GM23338 (cell line): ENCODE results near the gene ADGRG6. TPM values are rescaled to one million over a fixed set of nuclear protein-coding genes. Genes with fewer than 3 reads are reported as not detected.

Source experiments
- ATAC-seq: fragments of 200-7000 bp; cut with Tn5 transposase; 3 replicates; pipeline ENCODE4 v1.9.1; 2020
- DNase-seq: peaks from one replicate; pipeline ENCODE4 v3.0.0-alpha.2; 2015; ENCODE audit warnings: low spot score
- H2AFZ ChIP-seq: fragments of 200-600 bp; sonication (generic); 2 replicates; pipeline ENCODE4 v1.8.0; 2016; ENCODE audit warnings: antibody characterized with exemption, mild to moderate bottlenecking, moderate library complexity
- H3F3A ChIP-seq: fragments of 200-600 bp; sonication (generic); replicated peaks from 2 replicates; pipeline ENCODE4 v1.8.0; 2017; ENCODE audit warnings: antibody characterized with exemption, mixed run types, low read depth
- H3K27ac ChIP-seq: fragments of 200-600 bp; sonication (generic); 2 replicates; pipeline ENCODE4 v1.6.1; 2016; ENCODE audit warnings: low read depth
- H3K27me3 ChIP-seq: fragments of 200-600 bp; sonication (generic); 2 replicates; pipeline ENCODE4 v1.8.0; 2016; ENCODE audit warnings: mild to moderate bottlenecking, mixed run types, moderate library complexity; ENCODE audit not compliant: insufficient read depth
- H3K36me3 ChIP-seq: fragments of 200-600 bp; sonication (generic); 2 replicates; pipeline ENCODE4 v1.8.0; 2016; ENCODE audit warnings: mild to moderate bottlenecking; ENCODE audit not compliant: insufficient read depth
- H3K4me1 ChIP-seq: fragments of 200-600 bp; sonication (generic); 2 replicates; pipeline ENCODE4 v1.8.0; 2016; ENCODE audit warnings: mild to moderate bottlenecking, moderate library complexity; ENCODE audit not compliant: insufficient read depth
- H3K4me2 ChIP-seq: fragments of 200-600 bp; sonication (generic); 2 replicates; pipeline ENCODE4 v1.7.1; 2017; ENCODE audit warnings: mixed run types
- H3K4me3 ChIP-seq: fragments of 200-600 bp; sonication (generic); 2 replicates; pipeline ENCODE4 v1.6.1; 2016; ENCODE audit warnings: mixed run types
- H3K79me2 ChIP-seq: fragments of 200-600 bp; sonication (generic); replicated peaks from 2 replicates; pipeline ENCODE4 v1.8.0; 2017; ENCODE audit warnings: mild to moderate bottlenecking; ENCODE audit not compliant: insufficient read depth
- H3K9me2 ChIP-seq: fragments of 200-600 bp; sonication (generic); 2 replicates; pipeline ENCODE4 v1.8.0; 2017; ENCODE audit not compliant: insufficient read depth
- H4K20me1 ChIP-seq: fragments of 200-600 bp; sonication (generic); replicated peaks from 2 replicates; pipeline ENCODE4 v1.8.0; 2017; ENCODE audit warnings: mild to moderate bottlenecking; ENCODE audit not compliant: insufficient read depth
- H3K27ac Mint-ChIP-seq: 2 replicates; pipeline ENCODE4 v1.8.0; 2020; ENCODE audit warnings: inconsistent platforms, mild to moderate bottlenecking, moderate library complexity, mixed read lengths
- H3K27me3 Mint-ChIP-seq: 3 replicates; pipeline ENCODE4 v1.8.0; 2022; ENCODE audit warnings: low read depth, mild to moderate bottlenecking, moderate library complexity, mixed read lengths, inconsistent platforms; ENCODE audit not compliant: insufficient read depth, poor library complexity
- H3K36me3 Mint-ChIP-seq: 3 replicates; pipeline ENCODE4 v1.8.0; 2021; ENCODE audit warnings: low read depth, mild to moderate bottlenecking, inconsistent platforms, moderate library complexity, mixed read lengths
- H3K4me1 Mint-ChIP-seq: 3 replicates; pipeline ENCODE4 v1.8.0; 2020; ENCODE audit warnings: mild to moderate bottlenecking, inconsistent platforms, mixed read lengths
- H3K4me3 Mint-ChIP-seq: 3 replicates; pipeline ENCODE4 v1.8.0; 2021; ENCODE audit warnings: moderate library complexity, mild to moderate bottlenecking, inconsistent platforms, mixed read lengths
- H3K9me3 Mint-ChIP-seq: 3 replicates; pipeline ENCODE4 v1.8.0; 2020; ENCODE audit warnings: moderate library complexity, mild to moderate bottlenecking, inconsistent platforms, mixed read lengths
- CREB1 ChIP-seq: fragments of 250-450 bp; sonication (Bioruptor Pico); IDR thresholded peaks from 2 replicates; pipeline ENCODE4 v1.5.0; 2020; ENCODE audit warnings: low read depth, mild to moderate bottlenecking, moderate library complexity
- EZH2 ChIP-seq: fragments of 200-600 bp; sonication (generic); IDR thresholded peaks from one replicate; pipeline ENCODE4 v1.8.0; 2017; ENCODE audit warnings: antibody characterized with exemption, mild to moderate bottlenecking, low read depth; ENCODE audit not compliant: unreplicated experiment
- EZH2phosphoT487 ChIP-seq: fragments of 200-600 bp; sonication (generic); IDR thresholded peaks from one replicate; pipeline ENCODE4 v1.8.1; 2018; ENCODE audit warnings: antibody characterized with exemption; ENCODE audit not compliant: unreplicated experiment
- POLR2AphosphoS5 ChIP-seq: IDR thresholded peaks from 2 replicates; pipeline ENCODE4 v1.6.1; 2016; ENCODE audit warnings: antibody characterized with exemption, low read depth
- STAT1 ChIP-seq: IDR thresholded peaks from one replicate; pipeline ENCODE4 v1.6.1; 2016; ENCODE audit warnings: antibody characterized with exemption; ENCODE audit not compliant: unreplicated experiment
- ZNF114 ChIP-seq: fragments of 250-450 bp; sonication (Bioruptor Pico); IDR thresholded peaks from 2 replicates; pipeline ENCODE4 v1.5.0; 2020; ENCODE audit warnings: mild to moderate bottlenecking, moderate library complexity
- ZNF331 ChIP-seq: fragments of 250-450 bp; sonication (Bioruptor Pico); IDR thresholded peaks from 2 replicates; pipeline ENCODE4 v1.5.0; 2020; ENCODE audit warnings: low read depth, mild to moderate bottlenecking, moderate library complexity
- polyA plus RNA-seq: library from polyadenylated mRNA; unstranded; fragments of >200 nt; fragmentation: Nextera tagmentation; extraction: Ambion mirVana; gene quantifications from 2 replicates; pipeline ENCODE4 v1.2.1, GENCODE V29; 2016
- total RNA-seq: library from RNA; depleted of rRNA; stranded (reverse); fragments of >200 nt; shearing (Covaris generic); gene quantifications from 2 replicates; pipeline ENCODE4 v1.2.3, GENCODE V29; 2014
- TF ChIP-seq, protein P1 (sequence below): IDR thresholded peaks from 2 replicates; pipeline ENCODE4 v1.6.1; 2016; ENCODE audit warnings: antibody characterized with exemption
- TF ChIP-seq, protein P2 (sequence below), 2 experiments: fragments of 200-600 bp in 1 of 2; sonication (generic) in 1 of 2; conservative IDR thresholded peaks; 2 replicates each; pipeline versions ENCODE4 v1.5.1 to v1.6.1; 2016 to 2017; ENCODE audit warnings: antibody characterized with exemption in 2 of 2, low read depth in 2 of 2, mild to moderate bottlenecking in 2 of 2, moderate library complexity in 1 of 2
- TF ChIP-seq, protein P3 (sequence below): IDR thresholded peaks from one replicate; pipeline ENCODE4 v1.6.1; 2018; ENCODE audit warnings: antibody characterized with exemption; ENCODE audit not compliant: unreplicated experiment

Gene ADGRG6
- total and polyA plus RNA-seq, 2 experiments from 2014 or later = 1.3 to 7.7 TPM

DNA sequence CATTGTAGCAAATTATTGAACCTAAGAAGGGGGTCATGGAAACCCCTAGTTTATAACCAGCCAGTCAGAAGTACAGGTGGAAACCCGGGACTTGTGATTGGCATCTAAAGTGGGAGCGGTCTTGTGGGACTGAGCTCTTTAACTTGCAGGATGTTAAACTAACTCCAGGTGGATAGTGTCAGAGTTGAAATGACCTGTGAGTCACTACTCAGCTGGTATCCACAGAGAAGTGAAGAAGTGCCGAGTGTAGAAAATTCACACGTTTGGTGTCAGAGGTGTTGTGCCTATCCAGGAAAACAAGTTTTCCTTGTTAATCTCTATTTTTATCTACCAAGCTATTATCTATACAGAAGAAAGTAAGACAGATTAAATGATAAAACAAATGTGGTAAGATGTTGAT is 179.7 kb downstream of the ADGRG6 start:
- Histone ChIP-seq H2AFZ (no peak overlapping the region), H3K4me3 (no peak overlapping the region), H3K9me2 (peaks cover 13% of the 10 kb centered on the region; the same call in 1 of the 2 replicates), H3K79me2 (no peaks in the 10 kb centered on the region), H3K36me3 (no peaks in the 10 kb centered on the region), H3F3A (no peaks in the 10 kb centered on the region), H3K4me1 (no peaks in the 10 kb centered on the region; the same call in 1 of the 2 replicates), H4K20me1 (no peaks in the 10 kb centered on the region), H3K27ac (no peak overlapping the region), H3K4me2 (no peak overlapping the region), H3K27me3 (no peaks in the 10 kb centered on the region)
- DNase-seq (no peak), ATAC-seq (no peak)
- TF ChIP-seq, protein P1, sequence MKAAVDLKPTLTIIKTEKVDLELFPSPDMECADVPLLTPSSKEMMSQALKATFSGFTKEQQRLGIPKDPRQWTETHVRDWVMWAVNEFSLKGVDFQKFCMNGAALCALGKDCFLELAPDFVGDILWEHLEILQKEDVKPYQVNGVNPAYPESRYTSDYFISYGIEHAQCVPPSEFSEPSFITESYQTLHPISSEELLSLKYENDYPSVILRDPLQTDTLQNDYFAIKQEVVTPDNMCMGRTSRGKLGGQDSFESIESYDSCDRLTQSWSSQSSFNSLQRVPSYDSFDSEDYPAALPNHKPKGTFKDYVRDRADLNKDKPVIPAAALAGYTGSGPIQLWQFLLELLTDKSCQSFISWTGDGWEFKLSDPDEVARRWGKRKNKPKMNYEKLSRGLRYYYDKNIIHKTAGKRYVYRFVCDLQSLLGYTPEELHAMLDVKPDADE = no peak
- no peak for TF ChIP-seq POLR2AphosphoS5
- no peak for TF ChIP-seq ZNF331 (CRISPR knock-in tag)
- TF ChIP-seq ZNF114 (CRISPR knock-in tag) = no peak
- TF ChIP-seq STAT1 = no peak
- TF ChIP-seq CREB1 (CRISPR knock-in tag) = no peak
- TF ChIP-seq EZH2 = no peak
- TF ChIP-seq, protein P2, sequence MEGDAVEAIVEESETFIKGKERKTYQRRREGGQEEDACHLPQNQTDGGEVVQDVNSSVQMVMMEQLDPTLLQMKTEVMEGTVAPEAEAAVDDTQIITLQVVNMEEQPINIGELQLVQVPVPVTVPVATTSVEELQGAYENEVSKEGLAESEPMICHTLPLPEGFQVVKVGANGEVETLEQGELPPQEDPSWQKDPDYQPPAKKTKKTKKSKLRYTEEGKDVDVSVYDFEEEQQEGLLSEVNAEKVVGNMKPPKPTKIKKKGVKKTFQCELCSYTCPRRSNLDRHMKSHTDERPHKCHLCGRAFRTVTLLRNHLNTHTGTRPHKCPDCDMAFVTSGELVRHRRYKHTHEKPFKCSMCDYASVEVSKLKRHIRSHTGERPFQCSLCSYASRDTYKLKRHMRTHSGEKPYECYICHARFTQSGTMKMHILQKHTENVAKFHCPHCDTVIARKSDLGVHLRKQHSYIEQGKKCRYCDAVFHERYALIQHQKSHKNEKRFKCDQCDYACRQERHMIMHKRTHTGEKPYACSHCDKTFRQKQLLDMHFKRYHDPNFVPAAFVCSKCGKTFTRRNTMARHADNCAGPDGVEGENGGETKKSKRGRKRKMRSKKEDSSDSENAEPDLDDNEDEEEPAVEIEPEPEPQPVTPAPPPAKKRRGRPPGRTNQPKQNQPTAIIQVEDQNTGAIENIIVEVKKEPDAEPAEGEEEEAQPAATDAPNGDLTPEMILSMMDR (conservative IDR thresholded peaks at IDR 0.05; ENCODE audit: low read depth in 2 of 2) = no peak
- TF ChIP-seq, protein P3, sequence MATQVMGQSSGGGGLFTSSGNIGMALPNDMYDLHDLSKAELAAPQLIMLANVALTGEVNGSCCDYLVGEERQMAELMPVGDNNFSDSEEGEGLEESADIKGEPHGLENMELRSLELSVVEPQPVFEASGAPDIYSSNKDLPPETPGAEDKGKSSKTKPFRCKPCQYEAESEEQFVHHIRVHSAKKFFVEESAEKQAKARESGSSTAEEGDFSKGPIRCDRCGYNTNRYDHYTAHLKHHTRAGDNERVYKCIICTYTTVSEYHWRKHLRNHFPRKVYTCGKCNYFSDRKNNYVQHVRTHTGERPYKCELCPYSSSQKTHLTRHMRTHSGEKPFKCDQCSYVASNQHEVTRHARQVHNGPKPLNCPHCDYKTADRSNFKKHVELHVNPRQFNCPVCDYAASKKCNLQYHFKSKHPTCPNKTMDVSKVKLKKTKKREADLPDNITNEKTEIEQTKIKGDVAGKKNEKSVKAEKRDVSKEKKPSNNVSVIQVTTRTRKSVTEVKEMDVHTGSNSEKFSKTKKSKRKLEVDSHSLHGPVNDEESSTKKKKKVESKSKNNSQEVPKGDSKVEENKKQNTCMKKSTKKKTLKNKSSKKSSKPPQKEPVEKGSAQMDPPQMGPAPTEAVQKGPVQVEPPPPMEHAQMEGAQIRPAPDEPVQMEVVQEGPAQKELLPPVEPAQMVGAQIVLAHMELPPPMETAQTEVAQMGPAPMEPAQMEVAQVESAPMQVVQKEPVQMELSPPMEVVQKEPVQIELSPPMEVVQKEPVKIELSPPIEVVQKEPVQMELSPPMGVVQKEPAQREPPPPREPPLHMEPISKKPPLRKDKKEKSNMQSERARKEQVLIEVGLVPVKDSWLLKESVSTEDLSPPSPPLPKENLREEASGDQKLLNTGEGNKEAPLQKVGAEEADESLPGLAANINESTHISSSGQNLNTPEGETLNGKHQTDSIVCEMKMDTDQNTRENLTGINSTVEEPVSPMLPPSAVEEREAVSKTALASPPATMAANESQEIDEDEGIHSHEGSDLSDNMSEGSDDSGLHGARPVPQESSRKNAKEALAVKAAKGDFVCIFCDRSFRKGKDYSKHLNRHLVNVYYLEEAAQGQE = no peak
- no peak for TF ChIP-seq EZH2phosphoT487
- no peaks in the 10 kb centered on the region; the same call in 2 of the 3 replicates for H3K9me3 Mint-ChIP-seq
- H3K36me3 Mint-ChIP-seq = peaks cover 6% of the 10 kb centered on the region; the same call in 2 of the 3 replicates
- H3K27ac Mint-ChIP-seq = no peak overlapping the region
- H3K4me1 Mint-ChIP-seq = peaks cover 4% of the 10 kb centered on the region; the same call in 2 of the 3 replicates
- no peaks in the 10 kb centered on the region for H3K27me3 Mint-ChIP-seq
- no peak overlapping the region for H3K4me3 Mint-ChIP-seq
